Esophagus squamous epithelium (tissue), 4 donors: Measurements from ENCODE around the gene TNS1.

Experiments used
- POLR2A ChIP-seq, 4 donors: fragments of 450-650 bp; IDR thresholded peaks; one replicate each; pipeline ENCODE4 v1.6.1; 2017; ENCODE audit warnings: antibody characterized with exemption in 4 of 4, mild to moderate bottlenecking in 4 of 4, moderate library complexity in 3 of 4
- TF ChIP-seq, protein P1 (sequence below), 6 experiments: fragments of 450-650 bp in 4 of 6; fragments of 200-600 bp in 2 of 6; sonication (generic) in 2 of 6; IDR thresholded peaks; one replicate each; pipeline ENCODE4 v1.5.1; 2016 to 2019; ENCODE audit warnings: antibody characterized with exemption in 6 of 6, mild to moderate bottlenecking in 4 of 6, moderate library complexity in 4 of 6

GRCh38 chr2:217826991-217827390 lies 175.8 kb downstream of the TNS1 start:
- TF ChIP-seq POLR2A (IDR thresholded peaks at IDR 0.05), result no peak
- TF ChIP-seq, protein P1, sequence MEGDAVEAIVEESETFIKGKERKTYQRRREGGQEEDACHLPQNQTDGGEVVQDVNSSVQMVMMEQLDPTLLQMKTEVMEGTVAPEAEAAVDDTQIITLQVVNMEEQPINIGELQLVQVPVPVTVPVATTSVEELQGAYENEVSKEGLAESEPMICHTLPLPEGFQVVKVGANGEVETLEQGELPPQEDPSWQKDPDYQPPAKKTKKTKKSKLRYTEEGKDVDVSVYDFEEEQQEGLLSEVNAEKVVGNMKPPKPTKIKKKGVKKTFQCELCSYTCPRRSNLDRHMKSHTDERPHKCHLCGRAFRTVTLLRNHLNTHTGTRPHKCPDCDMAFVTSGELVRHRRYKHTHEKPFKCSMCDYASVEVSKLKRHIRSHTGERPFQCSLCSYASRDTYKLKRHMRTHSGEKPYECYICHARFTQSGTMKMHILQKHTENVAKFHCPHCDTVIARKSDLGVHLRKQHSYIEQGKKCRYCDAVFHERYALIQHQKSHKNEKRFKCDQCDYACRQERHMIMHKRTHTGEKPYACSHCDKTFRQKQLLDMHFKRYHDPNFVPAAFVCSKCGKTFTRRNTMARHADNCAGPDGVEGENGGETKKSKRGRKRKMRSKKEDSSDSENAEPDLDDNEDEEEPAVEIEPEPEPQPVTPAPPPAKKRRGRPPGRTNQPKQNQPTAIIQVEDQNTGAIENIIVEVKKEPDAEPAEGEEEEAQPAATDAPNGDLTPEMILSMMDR (IDR thresholded peaks at IDR 0.05), result no peak
